OCI-LY7 (cell line): ENCODE results near the gene HLA-DPB1.

Experiments used
- CTCF ChIP-seq: fragments of 200-600 bp; sonication (generic); conservative IDR thresholded peaks from 2 replicates; pipeline ENCODE4 v1.5.1; 2014; ENCODE audit warnings: mild to moderate bottlenecking, antibody characterized with exemption, low read length, moderate library complexity, mixed read lengths
- EZH2phosphoT487 ChIP-seq: fragments of 200-600 bp; sonication (generic); IDR thresholded peaks from 2 replicates; pipeline ENCODE4 v1.6.1; 2018; ENCODE audit warnings: low read depth, borderline replicate concordance, mild to moderate bottlenecking, mixed run types, antibody characterized with exemption, low read length, moderate library complexity, mixed read lengths

GRCh38 chr6:33075568-33076405 lies at the start of gene HLA-DPB1:
- TF ChIP-seq CTCF: no peak
- TF ChIP-seq EZH2phosphoT487: no peak
